T-helper 1 cell treated with Interleukin-12 subunit alpha and Interleukin-12 subunit beta and Interleukin-4 antibody, amounts not matched to agents 30 ng/mL and 1 ng/mL, for 36 hours (primary cell): ENCODE data around the gene PCGF3. TPM values are rescaled to one million over a fixed set of nuclear protein-coding genes. Genes with fewer than 3 reads are reported as not detected.

ENCODE experiments used
- intact Hi-C: fragments of 100-400 bp; cut with micrococcal nuclease; formaldehyde crosslinking; loops from one replicate; pipeline ENCODE4 v1.15.1; 2024
- total RNA-seq: library from RNA; stranded (reverse); gene quantifications from 2 replicates; pipeline ENCODE4 v1.2.3, GENCODE V29; 2022

PCGF3 gene
- total RNA-seq, 1 donor from 2014 or later = 43.1 TPM

- intact Hi-C loops = no loop called here
These were observed 112.7 kb downstream of the PCGF3 start for GRCh38 chr4:818106-818921.

- intact Hi-C loops = no loop called here
These were observed 114.0 kb downstream of the PCGF3 start for GRCh38 chr4:819401-820229.

Other genes with a start within 250 kb of the PCGF3 start
- 33.8 and 34.5 TPM in 2 replicates for gene ZNF721, start 206.7 kb upstream of the PCGF3 start, total RNA-seq
- 66.5 and 72.5 TPM in 2 replicates for gene PIGG, start 206.6 kb upstream of the PCGF3 start, total RNA-seq
- not detected in 2 replicates for gene TMEM271, start 129.5 kb upstream of the PCGF3 start, total RNA-seq
- gene PDE6B, start 80.3 kb upstream of the PCGF3 start, total RNA-seq = 12.5 and 16.2 TPM in 2 replicates
- gene ATP5ME, start 31.6 kb upstream of the PCGF3 start, total RNA-seq = 177 and 182 TPM in 2 replicates
- 27.9 and 29.2 TPM in 2 replicates for gene MYL5, start 31.3 kb upstream of the PCGF3 start, total RNA-seq
- gene SLC49A3, start 16.7 kb upstream of the PCGF3 start, total RNA-seq = 0.66 and 1.0 TPM in 2 replicates
- gene CPLX1, start 120.3 kb downstream of the PCGF3 start, total RNA-seq = 2.1 and 3.1 TPM in 2 replicates
- gene GAK, start 226.5 kb downstream of the PCGF3 start, total RNA-seq = 178 and 191 TPM in 2 replicates
- 24.9 and 28.3 TPM in 2 replicates for gene TMEM175, start 226.6 kb downstream of the PCGF3 start, total RNA-seq